HG02852 (cell line): ENCODE results near the gene CFAP46.
"Not testable (repeated sequence)": the region's sequence is repeated elsewhere in the genome, so short reads cannot be mapped to it uniquely, and the experiment has no call there.

Experiments used
- ATAC-seq: cut with Tn5 transposase; IDR thresholded peaks from one replicate; pipeline ENCODE4 v1.9.1; 2021; ENCODE audit warnings: mild to moderate bottlenecking, moderate library complexity; ENCODE audit not compliant: unreplicated experiment

Gene CFAP46

DNA sequence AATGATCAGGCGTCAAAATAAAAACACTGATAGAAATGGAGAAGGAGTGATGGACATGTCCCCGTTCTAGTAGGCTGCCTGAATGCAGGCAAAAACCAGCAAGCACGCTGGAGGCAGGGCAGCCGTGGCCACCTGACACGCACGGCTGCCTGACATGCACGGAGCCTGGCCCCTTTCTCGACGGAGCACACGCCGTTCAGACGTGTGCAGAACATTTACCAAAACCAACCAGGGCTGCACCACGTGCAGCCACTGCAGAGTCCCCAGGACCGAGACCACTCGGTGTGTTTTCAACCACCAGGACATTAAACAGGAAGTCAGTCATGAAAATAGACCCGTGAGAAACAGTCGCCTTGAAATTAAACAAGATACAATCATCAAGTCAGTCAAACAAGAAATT, 94.5 kb downstream of the CFAP46 start:
- no peak for ATAC-seq

DNA sequence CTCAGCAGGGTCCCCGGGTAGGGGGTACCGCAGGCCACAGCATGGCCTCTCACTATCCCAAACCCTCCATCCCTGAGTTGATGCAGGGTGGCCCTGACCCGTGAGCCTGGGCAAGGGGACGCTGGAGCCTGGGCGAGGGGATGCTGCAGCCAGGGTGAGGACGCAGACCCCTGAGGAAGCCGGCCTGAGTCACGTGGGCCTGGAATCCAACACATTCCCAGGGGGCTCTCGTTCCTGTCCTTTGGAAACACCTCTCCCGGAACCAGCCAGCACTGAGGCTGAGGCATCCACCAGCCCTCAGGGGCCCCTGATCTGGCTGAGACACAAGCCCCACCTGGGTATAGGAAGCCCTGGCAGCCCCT, 95.0 kb downstream of the CFAP46 start:
- ATAC-seq = no peak

DNA sequence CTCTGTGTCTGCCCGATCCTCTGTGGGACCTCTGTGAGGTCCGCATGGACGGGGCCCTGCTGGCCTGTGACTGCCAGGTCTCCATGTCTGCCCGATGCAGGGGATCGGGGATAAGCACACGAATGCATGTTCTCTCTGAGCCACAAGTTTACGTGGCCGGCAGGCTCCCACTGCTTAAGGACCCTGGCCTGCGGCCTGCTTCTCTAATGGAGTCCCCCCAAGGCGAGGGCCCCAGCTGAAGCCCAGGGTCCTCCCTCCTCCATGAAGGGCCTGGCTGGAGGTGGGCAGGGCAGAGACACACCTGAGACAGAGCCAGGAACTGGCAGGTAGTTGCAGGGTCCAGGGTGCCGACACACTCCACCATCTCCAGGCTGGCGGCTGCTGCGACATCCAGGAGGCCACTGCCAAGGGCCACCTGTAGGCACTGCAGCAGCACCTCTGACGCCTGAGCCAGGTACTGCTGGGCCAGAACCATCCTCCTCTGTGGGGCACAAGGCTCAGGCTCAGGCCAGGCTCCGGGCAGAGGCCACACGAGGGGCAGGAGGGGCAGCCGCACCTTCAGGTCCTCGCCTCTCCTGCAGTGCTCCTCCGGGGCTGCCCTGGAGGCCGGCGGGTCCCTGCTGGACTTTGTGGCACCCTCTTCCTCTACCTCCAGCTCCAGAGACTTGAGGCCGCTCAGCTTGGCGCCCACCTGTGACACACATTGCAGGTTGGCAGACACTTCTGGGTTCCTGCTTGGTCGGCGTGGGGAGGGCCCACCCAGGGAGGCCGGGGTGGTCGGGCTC, 95.5 kb downstream of the CFAP46 start:
- ATAC-seq = no peak

DNA sequence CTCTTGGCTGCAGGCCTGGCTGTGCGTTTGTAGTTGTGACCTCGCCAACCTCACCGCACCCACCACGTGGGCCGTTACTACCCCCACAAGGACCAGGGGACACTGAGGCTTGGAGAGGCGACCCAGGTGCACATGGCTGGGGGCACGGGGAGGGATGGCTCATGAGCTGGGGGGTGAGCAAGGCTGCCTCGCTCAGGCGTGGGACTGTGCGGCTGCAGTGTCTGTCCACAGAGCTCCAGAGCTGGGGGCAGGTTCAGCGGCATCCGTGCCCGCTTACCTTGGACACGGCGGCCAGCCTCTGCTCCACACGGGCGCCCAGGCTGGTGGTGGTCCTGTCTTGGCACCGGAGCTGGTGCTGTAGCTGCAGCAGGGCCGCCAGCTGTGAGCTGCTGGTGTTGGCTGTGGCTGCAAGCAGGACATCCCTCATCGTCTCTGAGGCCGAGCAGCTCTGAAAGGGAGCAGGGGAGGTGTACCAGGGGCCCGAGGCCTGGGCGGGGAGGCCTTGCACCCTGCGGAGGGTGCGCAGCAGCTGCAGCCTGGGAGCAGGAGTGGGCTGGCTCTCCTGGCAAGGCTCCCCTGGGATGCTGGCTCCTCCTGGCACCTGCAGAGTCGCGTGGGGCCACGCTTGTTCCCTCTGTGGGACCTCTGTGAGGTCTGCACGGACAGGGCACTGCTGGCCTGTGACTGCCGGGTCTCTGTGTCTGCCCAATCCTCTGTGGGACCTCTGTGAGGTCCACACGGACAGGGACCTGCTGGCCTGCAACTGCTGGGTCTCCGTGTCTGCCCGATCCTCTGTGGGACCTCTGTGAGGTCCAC, 96.4 kb downstream of the CFAP46 start:
- ATAC-seq = no peak

DNA sequence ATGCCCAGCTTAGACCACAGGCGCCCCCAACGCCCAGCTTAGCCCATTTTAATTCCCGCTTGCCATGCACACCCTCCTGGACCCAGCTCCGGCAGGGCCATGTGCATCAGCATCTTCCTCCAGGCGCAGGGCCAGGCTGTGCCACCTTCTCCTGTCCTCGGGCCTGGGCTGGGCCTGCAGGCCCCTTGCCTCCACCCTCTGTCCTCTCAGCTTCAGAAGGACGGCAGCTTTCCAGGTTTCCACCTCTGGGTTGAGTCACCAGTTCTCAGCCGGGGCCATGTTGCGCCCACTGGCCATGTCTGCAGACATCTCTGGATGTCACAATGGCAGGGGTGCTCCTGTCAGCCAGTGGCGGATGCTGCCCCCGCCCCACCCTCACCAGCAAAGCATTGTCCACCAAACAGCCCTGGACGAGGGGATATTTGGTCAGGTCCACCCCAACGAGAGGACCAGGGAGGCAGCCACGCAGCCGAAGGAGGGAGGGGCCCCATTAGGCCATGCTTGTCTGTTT, 97.3 kb downstream of the CFAP46 start:
- no peak for ATAC-seq

DNA sequence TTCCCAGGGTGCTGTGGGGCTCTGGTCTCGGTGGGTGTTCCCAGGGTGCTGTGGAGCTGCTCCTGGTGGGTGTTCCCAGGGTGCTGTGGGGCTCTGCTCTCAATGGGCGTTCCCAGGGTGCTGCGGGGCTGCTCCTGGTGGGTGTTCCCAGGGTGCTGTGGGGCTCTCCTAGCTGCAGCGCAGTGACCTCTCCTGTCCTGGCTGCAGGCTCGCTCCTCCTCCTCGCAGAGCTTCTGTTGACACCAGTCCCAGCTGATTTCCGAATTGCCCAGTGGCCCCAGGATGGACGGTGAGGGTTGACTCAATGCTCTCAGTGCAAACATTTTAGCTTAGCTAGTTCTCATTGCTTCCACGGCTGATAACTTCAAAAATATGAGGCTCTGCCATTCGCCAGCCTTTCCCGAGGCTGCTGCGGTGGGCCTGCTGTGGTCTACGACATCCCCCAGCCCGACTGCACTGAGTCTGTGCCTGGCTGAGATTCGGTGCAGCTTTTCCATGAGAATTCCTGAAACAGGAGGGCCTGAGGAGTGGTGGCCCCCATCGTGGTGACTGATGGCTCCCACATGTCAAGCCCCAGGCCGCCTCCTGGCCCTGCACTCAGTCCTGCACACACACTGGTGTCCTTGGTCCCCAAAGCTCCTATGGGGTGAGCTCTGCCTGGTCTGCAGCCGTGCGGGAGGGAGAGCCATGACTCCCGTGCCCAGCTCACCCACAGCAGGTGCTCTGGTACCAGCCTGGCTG, 98.1 kb downstream of the CFAP46 start:
- ATAC-seq = no peak

DNA sequence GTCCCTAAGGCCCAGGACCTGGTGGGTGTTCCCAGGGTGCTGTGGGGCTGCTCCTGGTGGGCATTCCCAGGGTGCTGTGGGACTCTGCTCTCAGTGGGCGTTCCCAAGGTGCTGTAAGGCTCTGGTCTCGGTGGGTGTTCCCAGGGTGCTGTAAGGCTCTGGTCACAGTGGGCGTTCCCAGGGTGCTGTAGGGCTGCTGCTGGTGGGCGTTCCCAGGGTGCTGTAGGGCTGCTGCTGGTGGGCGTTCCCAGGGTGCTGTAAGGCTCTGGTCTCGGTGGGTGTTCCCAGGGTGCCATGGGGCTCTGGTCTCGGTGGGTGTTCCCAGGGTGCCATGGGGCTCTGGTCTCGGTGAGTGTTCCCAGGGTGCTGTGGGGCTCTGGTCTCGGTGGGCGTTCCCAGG, 99.1 kb downstream of the CFAP46 start:
- ATAC-seq = not testable (repeated sequence)

DNA sequence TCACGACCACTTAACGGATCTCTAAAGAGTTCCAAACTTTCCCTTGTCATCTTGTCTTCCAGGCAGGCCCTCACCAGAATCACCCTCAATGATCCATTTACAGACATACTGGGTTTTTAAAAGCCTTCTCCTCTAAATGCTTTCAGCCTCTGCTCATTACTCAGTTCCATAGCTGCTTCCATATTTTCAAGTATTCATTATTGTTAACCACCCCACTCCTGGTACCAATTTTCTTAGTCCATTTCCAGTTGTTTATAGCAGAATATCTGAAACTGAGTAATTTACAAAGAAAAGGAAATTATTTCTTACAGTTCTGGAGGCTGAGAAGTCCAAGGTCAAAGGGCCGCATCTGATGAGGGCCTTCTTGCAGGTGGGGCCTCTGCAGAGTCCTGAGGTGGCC, 100.0 kb downstream of the CFAP46 start:
- no peak for ATAC-seq

DNA sequence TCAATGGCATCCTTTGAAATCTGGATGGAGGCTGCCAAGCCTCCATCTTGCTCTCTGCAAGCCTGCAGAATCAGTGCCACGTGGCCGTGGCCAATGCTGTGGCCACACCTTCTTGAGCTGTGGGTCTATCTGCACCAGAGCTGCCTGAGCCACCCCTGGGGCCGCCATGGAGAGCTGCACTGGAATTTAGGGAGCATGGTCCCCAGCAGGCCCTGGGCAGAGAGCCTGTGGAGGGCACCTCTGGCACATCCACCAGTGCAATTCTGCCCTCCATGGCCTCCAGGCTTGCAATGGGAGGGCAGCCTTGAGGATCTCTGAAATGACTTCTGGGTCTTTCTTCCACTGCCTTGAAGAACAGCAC, 100.8 kb downstream of the CFAP46 start:
- no peak for ATAC-seq

DNA sequence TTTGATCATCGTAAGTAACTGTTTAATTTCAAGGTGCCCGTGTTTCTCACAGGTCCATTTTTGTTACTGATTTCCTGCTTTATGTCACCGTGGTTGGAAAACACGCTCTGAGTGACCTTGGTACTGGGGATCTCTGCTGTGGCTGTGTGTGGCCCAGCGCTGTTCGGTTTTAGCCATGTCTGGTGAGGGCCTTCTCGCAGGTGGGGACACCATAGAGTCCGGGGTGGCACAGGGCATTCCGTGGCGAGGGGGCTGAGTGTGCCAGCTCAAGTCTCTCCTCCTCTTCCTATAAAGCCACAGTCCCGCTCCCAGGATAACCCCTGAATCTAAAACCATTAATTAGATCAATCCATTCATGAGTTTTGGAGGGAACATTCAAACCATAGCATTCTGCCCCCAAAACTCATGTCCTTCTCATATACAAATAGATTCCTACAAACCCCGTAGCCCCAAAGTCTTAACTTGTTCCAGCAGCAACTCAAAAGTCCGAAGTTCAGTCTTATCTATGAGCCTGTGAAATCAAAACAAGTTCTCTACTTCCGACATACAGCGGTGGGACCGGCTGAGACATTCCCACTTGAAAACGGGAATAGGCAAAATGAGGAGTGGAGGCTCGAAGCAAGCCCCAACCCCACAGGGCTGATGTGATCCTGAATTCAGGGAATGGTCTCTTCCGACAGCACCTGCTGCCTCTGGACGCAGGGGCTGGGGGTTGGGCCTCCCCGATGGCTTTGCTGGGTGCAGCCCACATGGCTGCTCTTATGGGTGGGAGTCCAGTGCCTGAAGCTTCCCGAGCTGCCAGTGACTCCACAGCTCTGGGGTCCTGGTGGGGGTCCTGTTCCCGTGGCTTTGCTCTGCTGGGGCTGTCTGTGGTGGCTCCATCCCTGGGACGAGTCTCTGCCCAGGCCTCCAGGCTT, 101.4 kb downstream of the CFAP46 start:
- ATAC-seq = no peak

DNA sequence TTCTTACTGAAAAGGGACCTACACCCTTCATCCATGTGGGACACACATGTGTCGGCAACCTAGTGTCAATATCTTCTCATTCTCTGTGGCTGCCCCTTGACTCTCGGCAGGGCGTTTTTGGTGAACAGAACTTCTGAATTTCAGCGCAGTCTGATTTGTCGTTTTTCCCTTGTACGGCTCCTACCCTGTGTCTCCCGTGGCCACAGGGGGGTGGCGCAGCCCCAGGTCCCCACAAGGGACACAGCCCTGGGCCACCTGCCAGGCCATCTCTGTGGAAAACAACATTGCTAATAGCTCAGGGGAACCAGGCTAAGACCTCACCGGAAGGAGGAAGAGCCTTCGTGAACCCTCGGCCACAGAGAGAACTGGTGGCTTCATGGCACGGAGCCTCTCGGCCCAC, 103.3 kb downstream of the CFAP46 start:
- ATAC-seq = no peak

DNA sequence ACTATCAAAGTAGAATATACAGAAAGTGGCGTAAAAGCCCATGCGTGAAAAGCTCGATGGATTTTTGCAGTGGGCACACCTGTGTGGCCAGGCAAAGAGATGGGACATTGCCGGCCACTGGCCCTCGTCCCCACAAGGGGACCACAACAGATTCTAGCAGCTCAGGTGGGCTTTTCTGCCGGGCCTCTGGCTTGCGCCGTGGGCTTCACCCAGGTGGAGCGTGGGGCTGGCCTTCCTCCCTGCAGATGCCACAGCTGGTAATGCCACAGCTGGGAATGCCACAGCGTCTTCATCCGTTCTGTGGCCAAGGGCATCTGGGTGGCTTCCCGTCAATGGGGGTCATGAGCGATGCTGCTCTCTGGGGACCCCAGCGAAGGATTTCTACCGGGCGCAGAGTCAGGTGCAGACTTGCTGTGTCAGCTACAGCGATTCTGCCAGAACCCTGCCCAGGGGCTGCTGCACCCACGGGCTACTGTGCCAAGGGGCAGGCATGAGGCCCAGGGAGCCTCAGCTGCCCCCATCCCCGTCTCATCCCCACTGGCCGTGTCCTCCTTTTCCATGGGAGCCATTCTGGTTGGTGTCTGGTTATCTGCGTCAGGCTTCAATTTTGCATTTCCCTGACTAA, 103.9 kb downstream of the CFAP46 start:
- no peak for ATAC-seq

DNA sequence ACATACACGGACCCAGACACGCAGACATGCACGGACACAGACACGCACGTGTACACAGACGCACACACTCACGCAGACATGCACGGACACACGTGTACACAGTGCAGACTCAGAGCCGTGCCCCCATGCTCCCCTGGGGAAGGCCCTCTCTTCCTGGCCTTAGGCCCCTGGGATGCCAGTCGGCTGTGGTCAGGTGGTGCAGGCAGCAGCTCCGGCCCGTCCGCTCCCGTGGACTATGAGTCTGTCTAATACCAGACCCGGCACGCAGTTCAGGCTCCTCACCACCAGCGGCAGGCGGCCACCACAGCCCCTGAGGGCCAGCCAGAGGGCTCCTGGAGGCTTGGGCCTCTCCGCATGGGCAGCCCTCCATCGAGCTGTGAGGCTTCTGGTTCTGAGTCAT, 104.5 kb downstream of the CFAP46 start:
- no peak for ATAC-seq

DNA sequence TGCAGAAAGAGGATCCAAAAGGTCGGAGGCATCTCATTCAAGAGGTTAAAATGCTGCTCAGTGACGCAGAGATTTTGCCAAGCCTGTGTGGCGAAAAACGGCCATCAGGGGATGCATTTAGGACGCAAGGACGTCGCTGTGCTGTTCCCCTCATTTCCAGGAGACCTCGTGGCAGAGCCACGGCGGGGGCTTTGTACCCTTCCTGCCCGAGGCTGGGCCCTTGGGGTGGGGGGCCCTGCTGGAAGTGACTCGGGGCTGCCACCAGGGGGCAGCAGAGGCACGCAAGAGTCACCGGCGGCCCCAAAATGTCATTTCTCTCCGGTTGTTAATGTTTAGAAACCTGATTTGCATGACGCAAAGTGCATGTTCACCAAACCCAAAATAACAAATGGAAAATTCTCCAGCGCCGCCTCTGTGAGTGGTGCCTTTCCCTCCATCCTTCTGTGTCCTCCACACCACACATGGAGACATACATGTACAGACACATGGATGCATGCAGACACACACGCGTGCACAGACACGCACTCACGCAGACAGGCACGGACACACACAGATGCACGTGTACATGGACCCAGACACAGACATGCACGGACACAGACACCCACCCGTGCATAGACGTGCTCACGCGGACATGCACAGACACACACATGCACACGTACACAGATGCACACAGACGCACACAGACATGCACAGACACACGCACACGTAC, 105.4 kb downstream of the CFAP46 start:
- no peak for ATAC-seq

DNA sequence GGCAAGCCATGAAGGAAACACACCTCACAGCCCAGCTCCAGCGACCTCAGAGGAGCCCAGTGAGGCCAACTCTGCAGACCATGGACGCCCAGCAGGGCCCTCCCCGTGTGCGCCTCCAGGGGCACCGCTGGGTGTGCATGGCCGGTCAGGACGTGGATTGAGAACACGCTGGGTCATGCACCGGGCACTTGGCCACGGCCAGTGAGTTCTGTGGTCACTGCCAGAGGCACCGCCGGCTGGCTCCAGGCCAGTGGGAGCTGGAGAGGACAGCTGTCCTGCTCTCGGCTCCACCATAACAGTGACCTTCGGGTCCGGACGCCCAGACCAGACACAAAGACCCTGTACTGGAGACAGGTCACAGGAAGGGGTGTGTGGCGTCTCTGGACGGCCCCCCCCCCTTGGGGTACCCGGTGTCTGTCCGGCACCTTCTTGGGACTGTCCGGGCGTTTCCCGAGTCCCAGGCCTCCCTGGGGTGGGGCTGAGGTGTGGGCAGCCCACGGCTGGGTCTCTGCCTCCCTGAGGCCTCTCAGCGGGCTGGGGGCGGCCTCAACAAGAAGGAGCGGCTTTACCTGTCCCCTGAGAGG, 106.0 kb downstream of the CFAP46 start:
- ATAC-seq = no peak

DNA sequence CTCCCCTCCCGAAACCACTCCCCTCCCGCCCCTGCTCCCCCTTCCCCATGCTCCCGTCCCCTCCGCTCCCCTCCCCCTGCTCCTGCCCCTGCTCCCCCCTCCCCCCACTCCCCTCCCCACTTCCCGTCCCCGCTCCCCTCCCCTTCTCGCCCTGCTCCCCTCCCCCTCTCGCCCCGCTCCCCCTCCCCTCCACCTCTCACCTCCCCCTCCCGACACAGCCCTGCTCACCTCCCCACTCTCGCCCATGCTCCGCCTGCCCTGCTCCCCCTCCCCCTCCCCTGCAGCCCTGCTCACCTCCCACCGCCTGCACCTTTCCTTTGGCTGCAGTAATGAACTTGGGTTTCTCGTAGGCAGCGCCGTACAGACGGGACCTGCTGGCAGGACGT, 106.5 kb downstream of the CFAP46 start:
- no peak for ATAC-seq

DNA sequence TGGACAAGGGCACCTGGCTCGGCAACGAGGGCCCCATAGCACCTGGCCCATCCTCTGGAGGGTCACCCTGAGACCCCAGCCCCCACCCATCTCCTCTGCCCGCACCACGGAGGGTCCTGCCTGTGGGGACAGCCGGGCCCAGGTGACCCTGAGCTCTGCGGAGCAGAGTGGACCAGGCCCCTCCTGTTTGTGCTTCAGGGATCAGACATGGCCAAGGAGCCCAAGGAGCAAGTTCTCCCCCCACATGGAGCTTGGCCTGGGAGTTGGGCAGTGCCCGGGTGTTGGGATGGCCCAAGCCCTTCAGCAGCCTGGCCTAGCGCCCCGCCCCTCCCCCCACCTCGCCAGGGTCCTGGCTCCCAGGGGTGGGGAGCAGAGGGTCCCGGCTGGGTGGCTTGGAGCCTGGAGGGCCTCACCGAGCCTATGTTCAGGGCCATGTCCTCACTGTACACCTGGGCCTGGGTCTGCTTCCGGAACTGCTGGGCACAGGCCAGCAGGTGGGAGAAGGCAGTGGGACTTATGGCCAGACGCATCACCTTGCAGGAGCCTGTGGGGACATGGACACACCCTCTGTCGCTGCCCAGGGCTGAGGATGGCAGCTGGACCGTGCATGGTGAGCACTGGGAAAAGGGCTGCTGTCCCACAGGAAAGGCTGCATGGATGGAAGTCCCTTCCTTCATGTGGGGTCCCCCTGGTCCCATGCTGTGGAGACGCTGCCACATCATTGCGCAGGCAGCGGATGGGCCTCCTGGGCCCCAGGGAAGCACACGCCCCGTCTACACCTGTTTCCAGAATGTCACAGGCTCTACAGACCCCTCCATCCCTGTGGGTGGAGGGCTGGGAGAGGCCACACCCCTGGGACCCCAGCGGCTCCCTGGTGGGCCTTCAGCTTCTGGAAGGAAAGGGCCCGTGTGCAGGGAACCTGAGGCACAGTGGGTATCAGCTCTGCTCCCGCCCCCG, 107.2 kb downstream of the CFAP46 start:
- no peak for ATAC-seq

DNA sequence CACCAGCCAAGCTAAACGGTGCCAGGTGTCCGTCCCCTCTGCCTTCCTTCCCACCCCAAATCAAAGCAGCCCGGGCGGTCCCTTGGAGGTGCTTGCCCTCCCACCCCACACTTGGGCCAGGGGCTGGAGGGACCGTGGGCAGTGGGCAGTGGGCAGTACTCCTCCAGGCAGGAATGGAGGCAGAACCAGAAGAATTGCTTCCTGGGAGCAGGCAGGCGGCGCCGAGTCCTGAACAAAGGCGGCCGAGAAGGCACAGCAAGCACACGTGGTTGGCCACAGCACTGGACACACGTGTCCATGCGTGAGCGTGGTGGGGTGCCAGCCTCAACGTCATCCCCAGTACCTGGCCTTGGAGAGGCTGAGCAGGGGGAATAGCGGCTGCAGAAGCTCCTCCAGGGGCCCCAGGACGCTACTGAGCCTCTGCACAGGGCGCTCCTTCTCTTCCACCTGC, 108.0 kb downstream of the CFAP46 start:
- no peak for ATAC-seq
